T-cell (primary cell): ENCODE results near the gene TCF7L2. TPM values are rescaled to one million over a fixed set of nuclear protein-coding genes. Genes with fewer than 3 reads are reported as not detected.

Experiments
- ATAC-seq, 4 experiments: fragments of 200-7000 bp in 3 of 4; fragments of 150-1000 bp in 1 of 4; cut with Tn5 transposase; replicated peaks in 1 of 4; 1 replicate in 3 of 4; 2 replicates in 1 of 4; pipeline ENCODE4 v1.10.0; 2021; ENCODE audit warnings: moderate library complexity in 3 of 4, mild to moderate bottlenecking in 2 of 4, moderate number of reproducible peaks in 1 of 4
- CTCF ChIA-PET, 2 donors: fragments of 300-600 bp; sonication (Branson Sonifier 250); formaldehyde crosslinking; loops; one replicate each; lab custom pipeline; 2022; ENCODE audit warnings: antibody characterized with exemption in 2 of 2; lab: Charles Lee
- POLR2A ChIA-PET, 2 donors: fragments of 300-600 bp; sonication (Branson Sonifier 250); formaldehyde crosslinking; loops; one replicate each; lab custom pipeline; 2022; ENCODE audit warnings: antibody characterized with exemption in 2 of 2; lab: Charles Lee
- DNase-seq, 35 experiments: peaks; one replicate each; pipeline versions ENCODE4 v3.0.0 to v3.0.0-alpha.2; 2013 to 2023
- H3K27ac ChIP-seq: one replicate; pipeline ENCODE4 v1.5.1; 2013; ENCODE audit warnings: low read length
- H3K27me3 ChIP-seq, 2 experiments: replicated peaks in 1 of 2; 1 replicate in 1 of 2; 2 replicates in 1 of 2; pipeline versions ENCODE4 v1.6.1 to v1.7.0; 2013; ENCODE audit warnings: low read length in 1 of 2, mixed read lengths in 1 of 2; ENCODE audit not compliant: control insufficient read depth in 2 of 2, insufficient read depth in 2 of 2; ENCODE audit errors: extremely low read depth in 1 of 2
- H3K36me3 ChIP-seq, 2 donors: 1 replicate in 1 of 2; 2 replicates in 1 of 2; pipeline versions ENCODE4 v1.6.1 to v1.7.0; 2013; ENCODE audit warnings: low read length in 1 of 2; ENCODE audit not compliant: control insufficient read depth in 2 of 2, insufficient read depth in 1 of 2; ENCODE audit errors: extremely low read depth in 1 of 2
- H3K4me1 ChIP-seq, 2 experiments: 1 replicate in 1 of 2; 2 replicates in 1 of 2; pipeline versions ENCODE4 v1.6.1 to v1.7.0; 2013; ENCODE audit warnings: low read length in 2 of 2, mixed read lengths in 1 of 2; ENCODE audit not compliant: insufficient read depth in 2 of 2, control insufficient read depth in 1 of 2; ENCODE audit errors: extremely low read depth in 1 of 2
- H3K4me3 ChIP-seq, 2 donors: 1 replicate in 1 of 2; 2 replicates in 1 of 2; pipeline versions ENCODE4 v1.5.1 to v1.7.0; 2013; ENCODE audit warnings: mild to moderate bottlenecking in 2 of 2, low read length in 1 of 2, moderate library complexity in 1 of 2; ENCODE audit not compliant: control insufficient read depth in 1 of 2; ENCODE audit errors: extremely low read depth in 1 of 2
- H3K9me3 ChIP-seq: 2 replicates; pipeline ENCODE4 v1.7.0; 2013
- H3K27ac Mint-ChIP-seq, 2 donors: one replicate each; pipeline ENCODE4 v1.8.0; 2020 to 2021; ENCODE audit warnings: mild to moderate bottlenecking in 2 of 2, mixed read lengths in 2 of 2
- H3K27me3 Mint-ChIP-seq, 2 donors: one replicate each; pipeline ENCODE4 v1.8.0; 2021 to 2022; ENCODE audit warnings: mixed read lengths in 2 of 2
- H3K36me3 Mint-ChIP-seq: one replicate; pipeline ENCODE4 v1.8.0; 2021; ENCODE audit warnings: mixed read lengths
- H3K4me1 Mint-ChIP-seq, 3 donors: one replicate each; pipeline ENCODE4 v1.8.0; 2020 to 2022; ENCODE audit warnings: mixed read lengths in 3 of 3, mild to moderate bottlenecking in 1 of 3
- H3K4me3 Mint-ChIP-seq, 3 donors: one replicate each; pipeline ENCODE4 v1.8.0; 2020 to 2022; ENCODE audit warnings: mild to moderate bottlenecking in 3 of 3, mixed read lengths in 3 of 3, moderate library complexity in 3 of 3
- H3K9me3 Mint-ChIP-seq, 3 donors: one replicate each; pipeline ENCODE4 v1.8.0; 2020 to 2022; ENCODE audit warnings: mixed read lengths in 3 of 3
- WGBS: methylation state at CpG from one replicate; pipeline ENCODE4 v1.1.5; 2013; ENCODE audit warnings: missing lambda C conversion rate; ENCODE audit not compliant: insufficient coverage; 5-methylcytosine and 5-hydroxymethylcytosine counted together
- total RNA-seq, 35 experiments: library from RNA in 6 of 35; stranded (reverse) in 6 of 35; fragments of 120-200 nt in 1 of 35; gene quantifications; one replicate each; pipeline versions ENCODE4 v1.2.1 to v1.2.4 and lab custom pipeline; 2013 to 2026

The TCF7L2 gene
- total RNA-seq, 5 donors from 2014 or later (not counting 1 experiment from before 2014, with no cell fraction given), result 2.6 to 6.2 (median 3.3) TPM

- ChIA-PET CTCF (no interaction called here), POLR2A (no interaction called here)
- ATAC-seq, result no peak
- H3K4me3 ChIP-seq, result no peak overlapping the region
- no peaks in the 10 kb centered on the region for H3K4me1 ChIP-seq
- Mint-ChIP-seq H3K4me3 (no peak overlapping the region), H3K27ac (no peak overlapping the region), H3K27me3 (peaks cover 0 to 2% of the 10 kb centered on the region in 2 donors), H3K9me3 (no peaks in the 10 kb centered on the region), H3K36me3 (peaks cover 4% of the 10 kb centered on the region), H3K4me1 (no peaks in the 10 kb centered on the region)
- H3K36me3 ChIP-seq, result no peaks in the 10 kb centered on the region
- no CpG with 5 or more reads among the region's 4 CpGs for WGBS
- no peaks in the 10 kb centered on the region for H3K9me3 ChIP-seq
- DNase-seq, result no peak
- H3K27ac ChIP-seq, result no peak overlapping the region
- H3K27me3 ChIP-seq, result no peaks in the 10 kb centered on the region
Measured at GRCh38 chr10:113038985-113039384, 88.9 kb downstream of the TCF7L2 start.

DNA sequence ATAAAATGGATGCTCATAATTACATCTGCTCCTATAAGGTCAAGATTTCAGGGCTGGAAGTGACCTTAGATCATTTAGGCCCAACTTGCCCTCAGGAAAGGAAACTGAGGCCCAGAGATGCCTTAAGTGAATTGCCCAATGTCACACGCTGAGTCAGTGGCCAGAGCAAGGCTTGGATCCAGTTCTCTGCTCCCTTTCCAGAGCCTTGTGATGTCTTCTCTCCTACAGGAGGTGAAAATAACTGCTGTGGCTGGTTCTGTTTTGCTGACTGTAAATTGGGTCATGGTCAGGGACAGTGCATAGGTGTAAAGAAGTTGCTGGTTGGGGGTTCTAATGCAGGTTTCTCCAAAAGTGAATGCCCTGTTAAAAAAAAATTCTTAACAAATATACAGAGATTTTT lies 91.3 kb downstream of the TCF7L2 start:
- peaks cover 2 to 4% of the 10 kb centered on the region in 2 donors for H3K27me3 Mint-ChIP-seq
- no peak for DNase-seq
- ChIA-PET POLR2A (no interaction called here), CTCF (no interaction called here)
- no peak overlapping the region for H3K27ac ChIP-seq
- H3K9me3 Mint-ChIP-seq, result peaks cover 0 to 5% (median 0%) of the 10 kb centered on the region in 3 donors
- H3K9me3 ChIP-seq, result no peaks in the 10 kb centered on the region
- 100% methylated on average over 1 of the region's 1 CpG for WGBS
- H3K36me3 ChIP-seq, result no peaks in the 10 kb centered on the region
- H3K27ac Mint-ChIP-seq, result no peak overlapping the region
- no peaks in the 10 kb centered on the region for H3K4me1 Mint-ChIP-seq
- no peak overlapping the region for H3K4me3 Mint-ChIP-seq
- no peaks in the 10 kb centered on the region for H3K27me3 ChIP-seq
- no peak for ATAC-seq
- H3K4me3 ChIP-seq, result no peak overlapping the region
- H3K4me1 ChIP-seq, result no peaks in the 10 kb centered on the region
- H3K36me3 Mint-ChIP-seq, result peaks cover 4% of the 10 kb centered on the region

- H3K9me3 ChIP-seq, result no peaks in the 10 kb centered on the region
- ATAC-seq (no peak), DNase-seq (no peak)
- CTCF ChIA-PET, result no interaction called here
- POLR2A ChIA-PET, result no interaction called here
- peaks cover 0 to 5% (median 0%) of the 10 kb centered on the region in 3 donors for H3K9me3 Mint-ChIP-seq
- peaks cover 4% of the 10 kb centered on the region for H3K36me3 Mint-ChIP-seq
- no peak overlapping the region for H3K4me3 Mint-ChIP-seq
- no peaks in the 10 kb centered on the region for H3K36me3 ChIP-seq
- H3K4me1 ChIP-seq, result no peaks in the 10 kb centered on the region
- 42% methylated on average over 2 of the region's 5 CpGs for WGBS
- no peak overlapping the region for H3K4me3 ChIP-seq
- no peak overlapping the region for H3K27ac Mint-ChIP-seq
- no peak overlapping the region for H3K27ac ChIP-seq
- no peaks in the 10 kb centered on the region for H3K27me3 ChIP-seq
- H3K4me1 Mint-ChIP-seq, result no peaks in the 10 kb centered on the region
- peaks cover 2 to 4% of the 10 kb centered on the region in 2 donors for H3K27me3 Mint-ChIP-seq
Measured at GRCh38 chr10:113041841-113042750, 92.0 kb downstream of the TCF7L2 start.

GRCh38 chr10:113042868-113043267 lies 92.8 kb downstream of the TCF7L2 start:
- H3K9me3 Mint-ChIP-seq, result peaks cover 0 to 5% (median 0%) of the 10 kb centered on the region in 3 donors
- no peak overlapping the region for H3K4me3 Mint-ChIP-seq
- no peak overlapping the region for H3K4me3 ChIP-seq
- H3K4me1 ChIP-seq, result no peaks in the 10 kb centered on the region
- no peaks in the 10 kb centered on the region for H3K9me3 ChIP-seq
- peaks cover 2 to 4% of the 10 kb centered on the region in 2 donors for H3K27me3 Mint-ChIP-seq
- peaks cover 4% of the 10 kb centered on the region for H3K36me3 Mint-ChIP-seq
- ChIA-PET POLR2A (no interaction called here), CTCF (no interaction called here)
- H3K27ac ChIP-seq, result no peak overlapping the region
- H3K27ac Mint-ChIP-seq, result no peak overlapping the region
- no peaks in the 10 kb centered on the region for H3K36me3 ChIP-seq
- ATAC-seq, result no peak
- no peaks in the 10 kb centered on the region for H3K27me3 ChIP-seq
- DNase-seq, result no peak
- whole genome bisulfite sequencing, result 80% methylated on average over 1 of the region's 7 CpGs
- H3K4me1 Mint-ChIP-seq, result no peaks in the 10 kb centered on the region

DNA sequence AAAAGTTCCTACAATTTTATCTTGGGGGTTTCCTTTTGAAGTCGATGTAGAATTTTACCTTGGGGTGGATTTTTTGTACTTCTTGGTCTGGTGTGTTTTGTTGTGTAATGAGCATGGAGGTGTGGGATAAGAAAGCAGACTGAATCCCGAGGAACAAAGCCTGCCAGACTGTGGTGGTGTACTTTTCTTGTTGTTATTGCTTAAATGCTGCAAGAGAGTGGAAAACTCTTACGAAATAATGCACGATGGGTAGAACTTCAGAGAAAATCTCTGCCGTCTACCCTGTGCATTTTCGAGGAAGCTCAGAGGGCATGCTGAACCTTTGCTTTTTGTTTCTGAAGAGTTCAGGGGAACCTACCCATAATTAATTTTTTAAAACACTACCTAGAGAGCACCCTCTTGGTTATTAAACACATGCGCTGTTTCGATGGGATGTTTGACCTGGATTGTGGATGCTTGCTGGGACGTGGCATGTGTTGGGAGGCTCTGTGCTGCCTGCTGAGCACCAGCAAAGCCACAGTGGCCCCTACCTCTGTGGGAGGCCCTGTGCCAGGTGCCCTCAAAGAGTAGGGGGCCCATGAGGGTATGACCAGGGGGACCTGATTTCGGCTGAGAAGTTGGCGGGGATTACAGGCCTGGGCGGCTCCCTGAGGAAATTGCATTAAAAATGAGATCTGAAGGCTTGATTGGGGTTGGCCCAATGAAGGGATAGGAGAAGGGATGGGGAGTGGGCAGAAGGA lies 94.1 kb downstream of the TCF7L2 start:
- H3K27me3 ChIP-seq, result no peaks in the 10 kb centered on the region
- Mint-ChIP-seq H3K9me3 (peaks cover 0 to 5% (median 0%) of the 10 kb centered on the region in 3 donors), H3K4me1 (peaks cover 0 to 1% (median under 1%) of the 10 kb centered on the region in 3 donors), H3K27ac (no peak overlapping the region), H3K4me3 (no peak overlapping the region), H3K27me3 (peaks cover 2 to 4% of the 10 kb centered on the region in 2 donors), H3K36me3 (peaks cover 4% of the 10 kb centered on the region)
- H3K4me3 ChIP-seq, result no peak overlapping the region
- no peaks in the 10 kb centered on the region for H3K36me3 ChIP-seq
- ChIA-PET CTCF (no interaction called here), POLR2A (no interaction called here)
- WGBS, result 89% methylated on average over 11 of the region's 12 CpGs
- no peak overlapping the region for H3K27ac ChIP-seq
- no peak for ATAC-seq
- no peaks in the 10 kb centered on the region for H3K4me1 ChIP-seq
- H3K9me3 ChIP-seq, result no peaks in the 10 kb centered on the region
- DNase-seq, result no peak

GRCh38 chr10:113045147-113046055 lies 95.4 kb downstream of the TCF7L2 start:
- no peaks in the 10 kb centered on the region for H3K27me3 ChIP-seq
- Mint-ChIP-seq H3K4me3 (no peak overlapping the region), H3K27ac (no peak overlapping the region), H3K4me1 (peaks cover 6 to 14% (median 8%) of the 10 kb centered on the region in 3 donors), H3K27me3 (peaks cover 2 to 4% of the 10 kb centered on the region in 2 donors), H3K36me3 (peaks cover 4% of the 10 kb centered on the region), H3K9me3 (peaks cover 0 to 5% (median 0%) of the 10 kb centered on the region in 3 donors)
- H3K9me3 ChIP-seq, result no peaks in the 10 kb centered on the region
- H3K27ac ChIP-seq, result no peak overlapping the region
- ATAC-seq, result no peak
- CTCF ChIA-PET, result no interaction called here
- POLR2A ChIA-PET, result no interaction called here
- 93% methylated on average over 4 of the region's 10 CpGs for WGBS
- H3K36me3 ChIP-seq, result no peaks in the 10 kb centered on the region
- no peak for DNase-seq
- H3K4me1 ChIP-seq, result peaks cover 7 to 8% of the 10 kb centered on the region in 2 experiments
- H3K4me3 ChIP-seq, result no peak overlapping the region
